ENCODE measurements around the gene EEIG2.
"Not testable (repeated sequence)": the region's sequence is repeated elsewhere in the genome, so short reads cannot be mapped to it uniquely, and the experiment has no call there.

Gene EEIG2

GRCh38 chr1:108540977-108541376 lies 18.9 kb upstream of the EEIG2 start:
- Histone ChIP-seq H3K36me3 (no peaks in the 10 kb centered on the region), H3K9me3 (no peaks in the 10 kb centered on the region), H3K27me3 (no peaks in the 10 kb centered on the region), H3K27ac (no peak overlapping the region), H3K4me3 (no peak overlapping the region), H3K4me1 (no peaks in the 10 kb centered on the region)
- intact Hi-C loops (cut with DNase I; ENCODE audit: low total_unique reads) = no loop called here
- no peak for DNase-seq
- no peak for TF ChIP-seq CTCF (IDR thresholded peaks at IDR 0.05)

GRCh38 chr1:108541861-108542260 lies 18.0 kb upstream of the EEIG2 start:
- H3K27me3 ChIP-seq = no peaks in the 10 kb centered on the region
- no peak for DNase-seq

GRCh38 chr1:108547493-108547892 lies 12.4 kb upstream of the EEIG2 start:
- H3K27me3 ChIP-seq; H3K4me3 ChIP-seq; H3K36me3 ChIP-seq; DNase-seq; H3K9me3 ChIP-seq; H3K4me1 ChIP-seq; intact Hi-C loops (cut with DNase I; ENCODE audit: low total_unique reads); H3K27ac ChIP-seq: not testable (repeated sequence)

More at GRCh38 chr1:108541861-108542260, 18.0 kb upstream of the EEIG2 start:
- TF ChIP-seq CTCF (IDR thresholded peaks at IDR 0.05) = no peak
- intact Hi-C loops (cut with DNase I; ENCODE audit: low total_unique reads) = no loop called here
- Histone ChIP-seq H3K36me3 (no peaks in the 10 kb centered on the region), H3K27ac (no peak overlapping the region), H3K4me3 (no peak overlapping the region), H3K4me1 (no peaks in the 10 kb centered on the region), H3K9me3 (no peaks in the 10 kb centered on the region)

- Histone ChIP-seq H3K27ac (no peak overlapping the region), H3K4me1 (no peaks in the 10 kb centered on the region), H3K4me3 (no peak overlapping the region), H3K36me3 (no peaks in the 10 kb centered on the region), H3K9me3 (no peaks in the 10 kb centered on the region), H3K27me3 (no peaks in the 10 kb centered on the region)
- TF ChIP-seq CTCF (IDR thresholded peaks at IDR 0.05) = no peak
- DNase-seq = no peak
- intact Hi-C loops (cut with DNase I; ENCODE audit: low total_unique reads) = no loop called here
Measured at GRCh38 chr1:108551137-108551862, 8.6 kb upstream of the EEIG2 start.

GRCh38 chr1:108553905-108554304 lies 6.0 kb upstream of the EEIG2 start:
- Histone ChIP-seq H3K4me1 (no peaks in the 10 kb centered on the region), H3K4me3 (no peak overlapping the region), H3K27ac (no peak overlapping the region), H3K27me3 (no peaks in the 10 kb centered on the region), H3K9me3 (no peaks in the 10 kb centered on the region), H3K36me3 (no peaks in the 10 kb centered on the region)
- no peak for DNase-seq
- TF ChIP-seq CTCF (IDR thresholded peaks at IDR 0.05) = no peak
- intact Hi-C loops (cut with DNase I; ENCODE audit: low total_unique reads) = no loop called here

GRCh38 chr1:108554682-108555427 lies 5.0 kb upstream of the EEIG2 start:
- H3K4me1 ChIP-seq = peaks cover 0 to 3% (median 0%) of the 10 kb centered on the region in 4 donors
- H3K27ac ChIP-seq = no peak overlapping the region
- H3K27me3 ChIP-seq = no peaks in the 10 kb centered on the region
- intact Hi-C loops (cut with DNase I; ENCODE audit: low total_unique reads) = no loop called here
- no peak overlapping the region for H3K4me3 ChIP-seq
- H3K9me3 ChIP-seq = no peaks in the 10 kb centered on the region
- H3K36me3 ChIP-seq = no peaks in the 10 kb centered on the region
- DNase-seq = no peak
- no peak for TF ChIP-seq CTCF (IDR thresholded peaks at IDR 0.05)
